Dendritic cell treated with granulocyte-macrophage colony-stimulating factor and Interleukin-4, amounts not matched to agents 40 ng/mL and 50 ng/mL, for 4 days (primary cell): Measurements from ENCODE around the gene VWCE.
"Not testable (repeated sequence)": the region's sequence is repeated elsewhere in the genome, so short reads cannot be mapped to it uniquely, and the experiment has no call there.

Experiments used
- H3K27ac Mint-ChIP-seq: one replicate; pipeline ENCODE4 v1.8.0; 2022; ENCODE audit warnings: mild to moderate bottlenecking, mixed read lengths
- H3K27me3 Mint-ChIP-seq: one replicate; pipeline ENCODE4 v1.8.0; 2022; ENCODE audit warnings: mild to moderate bottlenecking, mixed read lengths
- H3K36me3 Mint-ChIP-seq: one replicate; pipeline ENCODE4 v1.8.0; 2022; ENCODE audit warnings: low read depth, mixed read lengths
- H3K4me1 Mint-ChIP-seq: one replicate; pipeline ENCODE4 v1.8.0; 2022; ENCODE audit warnings: low read depth, mixed read lengths
- H3K4me3 Mint-ChIP-seq: one replicate; pipeline ENCODE4 v1.8.0; 2022; ENCODE audit warnings: mild to moderate bottlenecking, moderate library complexity, mixed read lengths
- H3K9me3 Mint-ChIP-seq: one replicate; pipeline ENCODE4 v1.8.0; 2022; ENCODE audit warnings: mixed read lengths
- intact Hi-C: fragments of 100-400 bp; cut with micrococcal nuclease; formaldehyde crosslinking; loops from one replicate; pipeline ENCODE4 v1.15.0; 2022

VWCE gene

GRCh38 chr11:61211327-61211952, 83.7 kb downstream of the VWCE start:
- intact Hi-C loops, result not testable (repeated sequence)

GRCh38 chr11:61210629-61211028, 84.5 kb downstream of the VWCE start:
- H3K36me3 Mint-ChIP-seq, intact Hi-C loops, H3K4me3 Mint-ChIP-seq, H3K27me3 Mint-ChIP-seq, H3K4me1 Mint-ChIP-seq, H3K27ac Mint-ChIP-seq, H3K9me3 Mint-ChIP-seq: not testable (repeated sequence)

More at GRCh38 chr11:61211327-61211952, 83.7 kb downstream of the VWCE start:
- not testable (repeated sequence) for H3K27me3 Mint-ChIP-seq, H3K4me3 Mint-ChIP-seq, H3K27ac Mint-ChIP-seq, H3K4me1 Mint-ChIP-seq, H3K9me3 Mint-ChIP-seq, H3K36me3 Mint-ChIP-seq
